ENCODE measurements around the gene KLHL25.

The KLHL25 gene

GRCh38 chr15:85778107-85778776 is 16.5 kb downstream of the KLHL25 start:
- TF ChIP-seq, protein P1, sequence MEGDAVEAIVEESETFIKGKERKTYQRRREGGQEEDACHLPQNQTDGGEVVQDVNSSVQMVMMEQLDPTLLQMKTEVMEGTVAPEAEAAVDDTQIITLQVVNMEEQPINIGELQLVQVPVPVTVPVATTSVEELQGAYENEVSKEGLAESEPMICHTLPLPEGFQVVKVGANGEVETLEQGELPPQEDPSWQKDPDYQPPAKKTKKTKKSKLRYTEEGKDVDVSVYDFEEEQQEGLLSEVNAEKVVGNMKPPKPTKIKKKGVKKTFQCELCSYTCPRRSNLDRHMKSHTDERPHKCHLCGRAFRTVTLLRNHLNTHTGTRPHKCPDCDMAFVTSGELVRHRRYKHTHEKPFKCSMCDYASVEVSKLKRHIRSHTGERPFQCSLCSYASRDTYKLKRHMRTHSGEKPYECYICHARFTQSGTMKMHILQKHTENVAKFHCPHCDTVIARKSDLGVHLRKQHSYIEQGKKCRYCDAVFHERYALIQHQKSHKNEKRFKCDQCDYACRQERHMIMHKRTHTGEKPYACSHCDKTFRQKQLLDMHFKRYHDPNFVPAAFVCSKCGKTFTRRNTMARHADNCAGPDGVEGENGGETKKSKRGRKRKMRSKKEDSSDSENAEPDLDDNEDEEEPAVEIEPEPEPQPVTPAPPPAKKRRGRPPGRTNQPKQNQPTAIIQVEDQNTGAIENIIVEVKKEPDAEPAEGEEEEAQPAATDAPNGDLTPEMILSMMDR (IDR thresholded peaks at IDR 0.05; ENCODE audit: borderline replicate concordance, extremely low read depth, low read length, poor library complexity, severe bottlenecking): no peak
- TF ChIP-seq EZH2 (IDR thresholded peaks at IDR 0.05; ENCODE audit: borderline replicate concordance, low read depth, low read length, severe bottlenecking): no peak

DNA sequence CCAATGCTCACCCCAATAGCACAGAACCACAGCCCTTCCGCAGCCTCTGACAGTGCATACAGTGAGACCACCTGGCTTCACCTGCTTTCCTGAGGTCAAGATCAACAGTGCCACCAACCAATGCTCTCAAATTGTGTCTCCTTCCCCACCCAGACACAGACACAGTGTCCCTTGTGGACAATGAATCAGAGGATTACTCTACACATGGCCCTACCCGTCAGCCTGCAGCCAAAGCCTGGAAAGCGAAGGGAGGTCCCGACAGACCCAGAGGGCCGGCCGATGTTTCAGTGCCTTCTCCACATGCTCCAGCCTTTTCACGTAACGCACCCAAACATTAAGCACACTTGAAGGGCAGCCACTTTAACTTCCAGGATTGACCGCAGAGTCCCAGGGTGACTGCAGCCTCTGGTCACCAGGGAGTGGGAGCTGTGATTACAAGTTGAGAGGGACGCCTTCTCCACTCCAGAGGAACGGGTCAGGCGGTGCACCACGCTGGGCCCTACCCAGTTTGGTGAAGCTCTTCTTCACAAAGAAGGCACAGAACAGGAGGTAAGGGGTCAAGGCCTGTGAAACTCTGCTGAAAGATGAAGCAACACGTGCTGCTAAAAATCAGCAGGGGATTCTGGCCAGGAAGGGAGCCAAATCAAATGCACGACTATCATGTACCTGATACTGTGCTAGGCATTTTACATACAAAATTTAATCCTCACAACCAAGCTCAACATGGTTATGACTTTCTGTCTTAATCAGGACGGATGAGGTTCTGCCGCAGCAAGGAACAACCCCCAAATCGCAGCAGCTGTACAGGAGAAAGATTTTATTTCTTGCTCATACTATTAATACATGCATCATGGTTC is 17.2 kb downstream of the KLHL25 start:
- H3K79me2 ChIP-seq (ENCODE audit: insufficient read depth, low read length): peaks cover 60% of the 10 kb centered on the region
- no peaks in the 10 kb centered on the region for H3K9me3 ChIP-seq (ENCODE audit: insufficient read depth, low read length, severe bottlenecking)
- DNase-seq (no peak), ATAC-seq (ENCODE audit: insufficient read depth, low read depth) (no peak)
- H2AFZ ChIP-seq (ENCODE audit: low read depth, low read length): no peak overlapping the region
- H4K20me1 ChIP-seq (ENCODE audit: insufficient read depth, low read length): peaks cover 31% of the 10 kb centered on the region; the same call in 1 of the 2 replicates
- TF ChIP-seq EZH2 (IDR thresholded peaks at IDR 0.05; ENCODE audit: borderline replicate concordance, low read depth, low read length, severe bottlenecking): no peak
- TF ChIP-seq, protein P1 (IDR thresholded peaks at IDR 0.05; ENCODE audit: borderline replicate concordance, extremely low read depth, low read length, poor library complexity, severe bottlenecking): no peak
- no peak overlapping the region for H3K27ac ChIP-seq (ENCODE audit: low read length)
- no peak overlapping the region for H3K9ac ChIP-seq (ENCODE audit: low read depth, low read length)
- no peak overlapping the region for H3K4me3 ChIP-seq (ENCODE audit: low read depth in 1 of 2, low read length in 2 of 2)
- no peak overlapping the region for H3K4me2 ChIP-seq (ENCODE audit: insufficient read depth, low read length)
- no peaks in the 10 kb centered on the region for H3K27me3 ChIP-seq (ENCODE audit: insufficient read depth, low read length, poor library complexity)
- no peaks in the 10 kb centered on the region for H3K4me1 ChIP-seq (ENCODE audit: insufficient read depth, low read length)
- H3K36me3 ChIP-seq (ENCODE audit: insufficient read depth, low read length): no peaks in the 10 kb centered on the region

More at GRCh38 chr15:85778107-85778776, 16.5 kb downstream of the KLHL25 start:
- Histone ChIP-seq H3K27ac (ENCODE audit: low read length) (no peak overlapping the region), H3K9ac (ENCODE audit: low read depth, low read length) (no peak overlapping the region), H4K20me1 (ENCODE audit: insufficient read depth, low read length) (peaks cover 25% of the 10 kb centered on the region; the same call in 1 of the 2 replicates), H3K27me3 (ENCODE audit: insufficient read depth, low read length, poor library complexity) (no peaks in the 10 kb centered on the region), H3K9me3 (ENCODE audit: insufficient read depth, low read length, severe bottlenecking) (no peaks in the 10 kb centered on the region), H2AFZ (ENCODE audit: low read depth, low read length) (no peak overlapping the region), H3K4me3 (ENCODE audit: low read depth in 1 of 2, low read length in 2 of 2) (no peak overlapping the region), H3K4me2 (ENCODE audit: insufficient read depth, low read length) (no peak overlapping the region), H3K36me3 (ENCODE audit: insufficient read depth, low read length) (no peaks in the 10 kb centered on the region), H3K79me2 (ENCODE audit: insufficient read depth, low read length) (peaks cover 58% of the 10 kb centered on the region), H3K4me1 (ENCODE audit: insufficient read depth, low read length) (no peaks in the 10 kb centered on the region)
- ATAC-seq (ENCODE audit: insufficient read depth, low read depth) (no peak), DNase-seq (no peak)

GRCh38 chr15:85773970-85774369 is 20.8 kb downstream of the KLHL25 start:
- DNase-seq: no peak

More at GRCh38 chr15:85773970-85774369, 20.8 kb downstream of the KLHL25 start:
- no peak for TF ChIP-seq EZH2 (IDR thresholded peaks at IDR 0.05; ENCODE audit: borderline replicate concordance, low read depth, low read length, severe bottlenecking)
- TF ChIP-seq, protein P1 (IDR thresholded peaks at IDR 0.05; ENCODE audit: borderline replicate concordance, extremely low read depth, low read length, poor library complexity, severe bottlenecking): no peak
- Histone ChIP-seq H3K4me3 (ENCODE audit: low read depth in 1 of 2, low read length in 2 of 2) (no peak overlapping the region), H3K27ac (ENCODE audit: low read length) (no peak overlapping the region), H3K79me2 (ENCODE audit: insufficient read depth, low read length) (peaks cover 57% of the 10 kb centered on the region), H3K9ac (ENCODE audit: low read depth, low read length) (no peak overlapping the region), H3K27me3 (ENCODE audit: insufficient read depth, low read length, poor library complexity) (no peaks in the 10 kb centered on the region), H4K20me1 (ENCODE audit: insufficient read depth, low read length) (peaks cover 50% of the 10 kb centered on the region), H3K4me2 (ENCODE audit: insufficient read depth, low read length) (no peak overlapping the region), H3K4me1 (ENCODE audit: insufficient read depth, low read length) (no peaks in the 10 kb centered on the region), H2AFZ (ENCODE audit: low read depth, low read length) (no peak overlapping the region), H3K36me3 (ENCODE audit: insufficient read depth, low read length) (peaks cover 6% of the 10 kb centered on the region), H3K9me3 (ENCODE audit: insufficient read depth, low read length, severe bottlenecking) (no peaks in the 10 kb centered on the region)
- ATAC-seq (ENCODE audit: insufficient read depth, low read depth): no peak
